Kidney capillary endothelial cell (primary cell): ENCODE measurements around the gene MTFR1L.
A peak's percentile ranks its signal among the peaks of the same experiment; 100 is the strongest.

Experiments
- DNase-seq: peaks from one replicate; pipeline ENCODE4 v3.0.0-alpha.2; 2018; ENCODE audit warnings: low spot score

MTFR1L gene

GRCh38 chr1:25819491-25820246 lies at the start of gene MTFR1L:
MTFR1L (plus strand) TSS chr1:25819954; CDS start chr1:25823105, 3,151 bp downstream.
- DNase-seq, result peak; percentile 35

- no peak for DNase-seq
Observed at GRCh38 chr1:25770541-25771220, 49.1 kb upstream of the MTFR1L start.

GRCh38 chr1:25771221-25772114 lies 48.3 kb upstream of the MTFR1L start:
- DNase-seq, result peak; percentile 45

- DNase-seq, result no peak
Observed at GRCh38 chr1:25772164-25772563, 47.6 kb upstream of the MTFR1L start.

- DNase-seq, result no peak
Observed at GRCh38 chr1:25772692-25773245, 47.0 kb upstream of the MTFR1L start.

- no peak for DNase-seq
Observed at GRCh38 chr1:25773441-25774125, 46.2 kb upstream of the MTFR1L start.

- no peak for DNase-seq
Observed at GRCh38 chr1:25774206-25774803, 45.4 kb upstream of the MTFR1L start.

GRCh38 chr1:25774921-25775771 lies 44.6 kb upstream of the MTFR1L start:
- DNase-seq, result no peak

- DNase-seq, result no peak
Observed at GRCh38 chr1:25779388-25779787, 40.4 kb upstream of the MTFR1L start.

GRCh38 chr1:25779894-25780293 lies 39.9 kb upstream of the MTFR1L start:
- DNase-seq, result no peak

GRCh38 chr1:25780318-25781129 lies 39.2 kb upstream of the MTFR1L start:
- DNase-seq, result no peak

- no peak for DNase-seq
Observed at GRCh38 chr1:25781130-25781433, 38.7 kb upstream of the MTFR1L start.

- DNase-seq, result no peak
Observed at GRCh38 chr1:25782608-25783201, 37.0 kb upstream of the MTFR1L start.

GRCh38 chr1:25784575-25785051 lies 35.1 kb upstream of the MTFR1L start:
- no peak for DNase-seq

GRCh38 chr1:25785333-25786067 lies 34.3 kb upstream of the MTFR1L start:
- no peak for DNase-seq

- no peak for DNase-seq
Observed at GRCh38 chr1:25786887-25787759, 32.6 kb upstream of the MTFR1L start.

- no peak for DNase-seq
Observed at GRCh38 chr1:25787760-25788166, 32.0 kb upstream of the MTFR1L start.
